ENCODE results near the gene CCDC90B. TPM values are rescaled to one million over a fixed set of nuclear protein-coding genes. Genes with fewer than 3 reads are reported as not detected.

CCDC90B gene
- total RNA-seq, 1 experiment from 2014 or later: 51.2 TPM

- POLR2A ChIA-PET (ENCODE audit: low non-redundant PET): no interaction called here
- Histone ChIP-seq H3K4me3 (ENCODE audit: low read depth, low read length, poor library complexity, severe bottlenecking) (no peak overlapping the region), H3K4me1 (ENCODE audit: insufficient read depth, low read length, poor library complexity, severe bottlenecking) (peaks cover 6% of the 10 kb centered on the region), H3K27me3 (replicated peaks; ENCODE audit: insufficient read depth, low read depth, low read length, poor library complexity) (no peaks in the 10 kb centered on the region), H3K9me3 (ENCODE audit: low read depth, low read length, poor library complexity, severe bottlenecking) (no peaks in the 10 kb centered on the region), H3K27ac (ENCODE audit: low read depth, low read length, poor library complexity, severe bottlenecking) (no peak overlapping the region), H3K36me3 (ENCODE audit: insufficient read depth, low read length, poor library complexity, severe bottlenecking) (no peaks in the 10 kb centered on the region)
- CTCF ChIA-PET: no interaction called here
- no TSS peak for BruUV-seq (replicated peaks)
- no peak for DNase-seq (ENCODE audit: low spot score)
- TF ChIP-seq CTCF (conservative IDR thresholded peaks at IDR 0.05; ENCODE audit: low read depth, low read length) (no peak), EZH2 (IDR thresholded peaks at IDR 0.05; ENCODE audit: borderline replicate concordance, low read depth, low read length, poor library complexity, severe bottlenecking) (no peak)
- intact Hi-C loops (cut with micrococcal nuclease; ENCODE audit: unreplicated experiment): no loop called here
These were observed 40.2 kb upstream of the CCDC90B start for GRCh38 chr11:83326326-83326725.

- H3K4me1 ChIP-seq (ENCODE audit: insufficient read depth, low read length, poor library complexity, severe bottlenecking): peaks cover 6% of the 10 kb centered on the region
- H3K36me3 ChIP-seq (ENCODE audit: insufficient read depth, low read length, poor library complexity, severe bottlenecking): no peaks in the 10 kb centered on the region
- ChIA-PET POLR2A (ENCODE audit: low non-redundant PET) (no interaction called here), CTCF (no interaction called here)
- intact Hi-C loops (cut with micrococcal nuclease; ENCODE audit: unreplicated experiment): no loop called here
- BruUV-seq (replicated peaks): no TSS peak
- no peaks in the 10 kb centered on the region for H3K9me3 ChIP-seq (ENCODE audit: low read depth, low read length, poor library complexity, severe bottlenecking)
- no peak overlapping the region for H3K27ac ChIP-seq (ENCODE audit: low read depth, low read length, poor library complexity, severe bottlenecking)
- no peak overlapping the region for H3K4me3 ChIP-seq (ENCODE audit: low read depth, low read length, poor library complexity, severe bottlenecking)
- H3K27me3 ChIP-seq (replicated peaks; ENCODE audit: insufficient read depth, low read depth, low read length, poor library complexity): no peaks in the 10 kb centered on the region
- no peak for DNase-seq (ENCODE audit: low spot score)
- no peak for TF ChIP-seq CTCF (conservative IDR thresholded peaks at IDR 0.05; ENCODE audit: low read depth, low read length)
- no peak for TF ChIP-seq EZH2 (IDR thresholded peaks at IDR 0.05; ENCODE audit: borderline replicate concordance, low read depth, low read length, poor library complexity, severe bottlenecking)
These were observed 33.2 kb upstream of the CCDC90B start for GRCh38 chr11:83319346-83319745.

- H3K4me3 ChIP-seq (ENCODE audit: low read depth, low read length, poor library complexity, severe bottlenecking): no peak overlapping the region
- no peak for TF ChIP-seq CTCF (conservative IDR thresholded peaks at IDR 0.05; ENCODE audit: low read depth, low read length)
- no peak for TF ChIP-seq EZH2 (IDR thresholded peaks at IDR 0.05; ENCODE audit: borderline replicate concordance, low read depth, low read length, poor library complexity, severe bottlenecking)
- ChIA-PET POLR2A (ENCODE audit: low non-redundant PET) (no interaction called here), CTCF (no interaction called here)
- intact Hi-C loops (cut with micrococcal nuclease; ENCODE audit: unreplicated experiment): no loop called here
- no peaks in the 10 kb centered on the region for H3K27me3 ChIP-seq (replicated peaks; ENCODE audit: insufficient read depth, low read depth, low read length, poor library complexity)
- BruUV-seq (replicated peaks): no TSS peak
- DNase-seq (ENCODE audit: low spot score): no peak
- peaks cover 6% of the 10 kb centered on the region for H3K4me1 ChIP-seq (ENCODE audit: insufficient read depth, low read length, poor library complexity, severe bottlenecking)
- H3K27ac ChIP-seq (ENCODE audit: low read depth, low read length, poor library complexity, severe bottlenecking): no peak overlapping the region
- H3K36me3 ChIP-seq (ENCODE audit: insufficient read depth, low read length, poor library complexity, severe bottlenecking): no peaks in the 10 kb centered on the region
- H3K9me3 ChIP-seq (ENCODE audit: low read depth, low read length, poor library complexity, severe bottlenecking): no peaks in the 10 kb centered on the region
These were observed 32.8 kb upstream of the CCDC90B start for GRCh38 chr11:83318931-83319330.
